Activated CD8-positive, alpha-beta memory T cell treated with anti-CD3 and anti-CD28 coated beads for 24 hours (primary cell): ENCODE measurements around the gene GAS7.
A peak's percentile ranks its signal among the peaks of the same experiment; 100 is the strongest.
"Not testable (repeated sequence)": the region's sequence is repeated elsewhere in the genome, so short reads cannot be mapped to it uniquely, and the experiment has no call there.

Source experiments
- DNase-seq: peaks from one replicate; pipeline ENCODE4 v3.0.0-alpha.2; 2020

Gene GAS7

GRCh38 chr17:10067446-10068143 lies 130.8 kb downstream of the GAS7 start:
- no peak for DNase-seq

GRCh38 chr17:10064536-10064935 lies 133.9 kb downstream of the GAS7 start:
- no peak for DNase-seq

GRCh38 chr17:10063730-10064241 lies 134.6 kb downstream of the GAS7 start:
- DNase-seq: peak; percentile 60

- no peak for DNase-seq
These were observed 135.6 kb downstream of the GAS7 start for GRCh38 chr17:10062691-10063385.

- DNase-seq: no peak
These were observed 137.1 kb downstream of the GAS7 start for GRCh38 chr17:10061111-10061845.

- no peak for DNase-seq
These were observed 137.9 kb downstream of the GAS7 start for GRCh38 chr17:10060526-10060925.

- no peak for DNase-seq
These were observed 138.7 kb downstream of the GAS7 start for GRCh38 chr17:10059684-10060211.

GRCh38 chr17:10058921-10059683 lies 139.3 kb downstream of the GAS7 start:
- DNase-seq: no peak

GRCh38 chr17:10057466-10057865 lies 140.9 kb downstream of the GAS7 start:
- not testable (repeated sequence) for DNase-seq

GRCh38 chr17:10055262-10055975 lies 143.0 kb downstream of the GAS7 start:
- no peak for DNase-seq

- no peak for DNase-seq
These were observed 144.4 kb downstream of the GAS7 start for GRCh38 chr17:10053782-10054540.

GRCh38 chr17:10052106-10052813 lies 146.1 kb downstream of the GAS7 start:
- DNase-seq: no peak

- no peak for DNase-seq
These were observed 147.3 kb downstream of the GAS7 start for GRCh38 chr17:10051112-10051511.

GRCh38 chr17:10050597-10051101 lies 147.8 kb downstream of the GAS7 start:
- no peak for DNase-seq

- DNase-seq: no peak
These were observed 149.6 kb downstream of the GAS7 start for GRCh38 chr17:10048629-10049350.

- no peak for DNase-seq
These were observed 151.3 kb downstream of the GAS7 start for GRCh38 chr17:10046786-10047785.

GRCh38 chr17:10045871-10046658 lies 152.3 kb downstream of the GAS7 start:
- DNase-seq: no peak
